ENCODE results near the gene TMC4.
A peak's percentile ranks its signal among the peaks of the same experiment; 100 is the strongest.
"Not testable (repeated sequence)": the region's sequence is repeated elsewhere in the genome, so short reads cannot be mapped to it uniquely, and the experiment has no call there.

The TMC4 gene

GRCh38 chr19:54178581-54179261, 5.8 kb upstream of the TMC4 start:
- peak; percentile 64 for DNase-seq

GRCh38 chr19:54173951-54174834, 1.2 kb upstream of the TMC4 start:
- DNase-seq: no peak

- no peak for DNase-seq
Observed at GRCh38 chr19:54173359-54173699, 369 bp upstream of the TMC4 start.

GRCh38 chr19:54171736-54172431, 1.1 kb downstream of the TMC4 start:
- not testable (repeated sequence) for DNase-seq

GRCh38 chr19:54169149-54169740, 3.7 kb downstream of the TMC4 start:
- no peak for DNase-seq

- peak; percentile 95 for DNase-seq
Observed at GRCh38 chr19:54168174-54168917, 4.6 kb downstream of the TMC4 start.

- no peak for DNase-seq
Observed at GRCh38 chr19:54165222-54165621, 7.7 kb downstream of the TMC4 start.

- DNase-seq: peak; percentile 81
Observed at GRCh38 chr19:54164369-54165068, 8.4 kb downstream of the TMC4 start.

GRCh38 chr19:54162884-54163283, 10.1 kb downstream of the TMC4 start:
- no peak for DNase-seq

- DNase-seq: peak; percentile 95
Observed at GRCh38 chr19:54162241-54162805, 10.6 kb downstream of the TMC4 start.

- DNase-seq: no peak
Observed at GRCh38 chr19:54160854-54161253, 12.1 kb downstream of the TMC4 start.

GRCh38 chr19:54160182-54160811, 12.7 kb downstream of the TMC4 start:
- DNase-seq: peak; percentile 32

- peak; percentile 100 for DNase-seq
Observed at GRCh38 chr19:54159352-54160181, 13.4 kb downstream of the TMC4 start, which contains the start of gene LENG1. Gene LENG1, minus strand, starts transcription at chr19:54159721. Its CDS starts 26 bp downstream, at chr19:54159695.

GRCh38 chr19:54158812-54159351, 14.1 kb downstream of the TMC4 start:
- DNase-seq: peak; percentile 57

GRCh38 chr19:54156953-54157352, 16.0 kb downstream of the TMC4 start:
- DNase-seq: no peak

- no peak for DNase-seq
Observed at GRCh38 chr19:54156490-54156889, 16.5 kb downstream of the TMC4 start.

GRCh38 chr19:54155694-54156093, 17.3 kb downstream of the TMC4 start:
- no peak for DNase-seq

GRCh38 chr19:54154603-54155345, 18.2 kb downstream of the TMC4 start:
- no peak for DNase-seq
